Gastrocnemius medialis (tissue), 4 donors: ENCODE results near the gene AFG3L2.

Experiments used
- CTCF ChIP-seq, 5 experiments: fragments of 450-650 bp in 3 of 5; fragments of 200-600 bp in 2 of 5; sonication (generic) in 2 of 5; IDR thresholded peaks in 4 of 5; conservative IDR thresholded peaks in 1 of 5; 1 replicate in 4 of 5; 2 replicates in 1 of 5; pipeline ENCODE4 v1.5.1; 2016 to 2019; ENCODE audit warnings: antibody characterized with exemption in 5 of 5, mild to moderate bottlenecking in 3 of 5, moderate library complexity in 3 of 5
- POLR2A ChIP-seq, 2 donors: fragments of 450-650 bp; IDR thresholded peaks; one replicate each; pipeline ENCODE4 v1.6.1; 2017; ENCODE audit warnings: antibody characterized with exemption in 2 of 2, mild to moderate bottlenecking in 2 of 2, moderate library complexity in 2 of 2

- no peak for TF ChIP-seq CTCF (IDR thresholded peaks at IDR 0.05 in 4 of 5, conservative IDR thresholded peaks at IDR 0.05 in 1 of 5)
- no peak for TF ChIP-seq POLR2A (IDR thresholded peaks at IDR 0.05)
Observed at GRCh38 chr18:12369211-12369610, 7.8 kb downstream of the AFG3L2 start.
